GM23338 (cell line): ENCODE results near the gene EFHC2. TPM values are rescaled to one million over a fixed set of nuclear protein-coding genes. Genes with fewer than 3 reads are reported as not detected.

Experiments
- ATAC-seq: fragments of 200-7000 bp; cut with Tn5 transposase; 3 replicates; pipeline ENCODE4 v1.9.1; 2020
- DNase-seq: peaks from one replicate; pipeline ENCODE4 v3.0.0-alpha.2; 2015; ENCODE audit warnings: low spot score
- H2AFZ ChIP-seq: fragments of 200-600 bp; sonication (generic); 2 replicates; pipeline ENCODE4 v1.8.0; 2016; ENCODE audit warnings: antibody characterized with exemption, mild to moderate bottlenecking, moderate library complexity
- H3F3A ChIP-seq: fragments of 200-600 bp; sonication (generic); replicated peaks from 2 replicates; pipeline ENCODE4 v1.8.0; 2017; ENCODE audit warnings: antibody characterized with exemption, mixed run types, low read depth
- H3K27ac ChIP-seq: fragments of 200-600 bp; sonication (generic); 2 replicates; pipeline ENCODE4 v1.6.1; 2016; ENCODE audit warnings: low read depth
- H3K27me3 ChIP-seq: fragments of 200-600 bp; sonication (generic); 2 replicates; pipeline ENCODE4 v1.8.0; 2016; ENCODE audit warnings: mild to moderate bottlenecking, mixed run types, moderate library complexity; ENCODE audit not compliant: insufficient read depth
- H3K36me3 ChIP-seq: fragments of 200-600 bp; sonication (generic); 2 replicates; pipeline ENCODE4 v1.8.0; 2016; ENCODE audit warnings: mild to moderate bottlenecking; ENCODE audit not compliant: insufficient read depth
- H3K4me1 ChIP-seq: fragments of 200-600 bp; sonication (generic); 2 replicates; pipeline ENCODE4 v1.8.0; 2016; ENCODE audit warnings: mild to moderate bottlenecking, moderate library complexity; ENCODE audit not compliant: insufficient read depth
- H3K4me2 ChIP-seq: fragments of 200-600 bp; sonication (generic); 2 replicates; pipeline ENCODE4 v1.7.1; 2017; ENCODE audit warnings: mixed run types
- H3K4me3 ChIP-seq: fragments of 200-600 bp; sonication (generic); 2 replicates; pipeline ENCODE4 v1.6.1; 2016; ENCODE audit warnings: mixed run types
- H3K79me2 ChIP-seq: fragments of 200-600 bp; sonication (generic); replicated peaks from 2 replicates; pipeline ENCODE4 v1.8.0; 2017; ENCODE audit warnings: mild to moderate bottlenecking; ENCODE audit not compliant: insufficient read depth
- H3K9me2 ChIP-seq: fragments of 200-600 bp; sonication (generic); 2 replicates; pipeline ENCODE4 v1.8.0; 2017; ENCODE audit not compliant: insufficient read depth
- H4K20me1 ChIP-seq: fragments of 200-600 bp; sonication (generic); replicated peaks from 2 replicates; pipeline ENCODE4 v1.8.0; 2017; ENCODE audit warnings: mild to moderate bottlenecking; ENCODE audit not compliant: insufficient read depth
- H3K27ac Mint-ChIP-seq: 2 replicates; pipeline ENCODE4 v1.8.0; 2020; ENCODE audit warnings: inconsistent platforms, mild to moderate bottlenecking, moderate library complexity, mixed read lengths
- H3K27me3 Mint-ChIP-seq: 3 replicates; pipeline ENCODE4 v1.8.0; 2022; ENCODE audit warnings: low read depth, mild to moderate bottlenecking, moderate library complexity, mixed read lengths, inconsistent platforms; ENCODE audit not compliant: insufficient read depth, poor library complexity
- H3K36me3 Mint-ChIP-seq: 3 replicates; pipeline ENCODE4 v1.8.0; 2021; ENCODE audit warnings: low read depth, mild to moderate bottlenecking, inconsistent platforms, moderate library complexity, mixed read lengths
- H3K4me1 Mint-ChIP-seq: 3 replicates; pipeline ENCODE4 v1.8.0; 2020; ENCODE audit warnings: mild to moderate bottlenecking, inconsistent platforms, mixed read lengths
- H3K4me3 Mint-ChIP-seq: 3 replicates; pipeline ENCODE4 v1.8.0; 2021; ENCODE audit warnings: moderate library complexity, mild to moderate bottlenecking, inconsistent platforms, mixed read lengths
- H3K9me3 Mint-ChIP-seq: 3 replicates; pipeline ENCODE4 v1.8.0; 2020; ENCODE audit warnings: moderate library complexity, mild to moderate bottlenecking, inconsistent platforms, mixed read lengths
- EZH2 ChIP-seq: fragments of 200-600 bp; sonication (generic); IDR thresholded peaks from one replicate; pipeline ENCODE4 v1.8.0; 2017; ENCODE audit warnings: antibody characterized with exemption, mild to moderate bottlenecking, low read depth; ENCODE audit not compliant: unreplicated experiment
- JUNB ChIP-seq: IDR thresholded peaks from one replicate; pipeline ENCODE4 v1.6.1; 2016; ENCODE audit warnings: antibody characterized with exemption; ENCODE audit not compliant: unreplicated experiment
- POLR2AphosphoS5 ChIP-seq: IDR thresholded peaks from 2 replicates; pipeline ENCODE4 v1.6.1; 2016; ENCODE audit warnings: antibody characterized with exemption, low read depth
- REST ChIP-seq: IDR thresholded peaks from one replicate; pipeline ENCODE4 v1.6.1; 2018; ENCODE audit warnings: antibody characterized with exemption; ENCODE audit not compliant: unreplicated experiment
- STAT1 ChIP-seq: IDR thresholded peaks from one replicate; pipeline ENCODE4 v1.6.1; 2016; ENCODE audit warnings: antibody characterized with exemption; ENCODE audit not compliant: unreplicated experiment
- ZNF114 ChIP-seq: fragments of 250-450 bp; sonication (Bioruptor Pico); IDR thresholded peaks from 2 replicates; pipeline ENCODE4 v1.5.0; 2020; ENCODE audit warnings: mild to moderate bottlenecking, moderate library complexity
- ZNF331 ChIP-seq: fragments of 250-450 bp; sonication (Bioruptor Pico); IDR thresholded peaks from 2 replicates; pipeline ENCODE4 v1.5.0; 2020; ENCODE audit warnings: low read depth, mild to moderate bottlenecking, moderate library complexity
- polyA plus RNA-seq: library from polyadenylated mRNA; unstranded; fragments of >200 nt; fragmentation: Nextera tagmentation; extraction: Ambion mirVana; gene quantifications from 2 replicates; pipeline ENCODE4 v1.2.1, GENCODE V29; 2016
- total RNA-seq: library from RNA; depleted of rRNA; stranded (reverse); fragments of >200 nt; shearing (Covaris generic); gene quantifications from 2 replicates; pipeline ENCODE4 v1.2.3, GENCODE V29; 2014
- TF ChIP-seq, protein P1 (sequence below), 2 experiments: fragments of 200-600 bp in 1 of 2; sonication (generic) in 1 of 2; conservative IDR thresholded peaks; 2 replicates each; pipeline versions ENCODE4 v1.5.1 to v1.6.1; 2016 to 2017; ENCODE audit warnings: antibody characterized with exemption in 2 of 2, low read depth in 2 of 2, mild to moderate bottlenecking in 2 of 2, moderate library complexity in 1 of 2
- TF ChIP-seq, protein P2 (sequence below): fragments of 250-450 bp; sonication (Bioruptor Pico); IDR thresholded peaks from 2 replicates; pipeline ENCODE4 v1.5.0; 2020; ENCODE audit warnings: mild to moderate bottlenecking, moderate library complexity

EFHC2 gene
- total and polyA plus RNA-seq, 2 experiments from 2014 or later, result 3.1 to 3.2 TPM

GRCh38 chrX:44241546-44241945 lies 101.9 kb downstream of the EFHC2 start (continued):
- TF ChIP-seq, protein P1, sequence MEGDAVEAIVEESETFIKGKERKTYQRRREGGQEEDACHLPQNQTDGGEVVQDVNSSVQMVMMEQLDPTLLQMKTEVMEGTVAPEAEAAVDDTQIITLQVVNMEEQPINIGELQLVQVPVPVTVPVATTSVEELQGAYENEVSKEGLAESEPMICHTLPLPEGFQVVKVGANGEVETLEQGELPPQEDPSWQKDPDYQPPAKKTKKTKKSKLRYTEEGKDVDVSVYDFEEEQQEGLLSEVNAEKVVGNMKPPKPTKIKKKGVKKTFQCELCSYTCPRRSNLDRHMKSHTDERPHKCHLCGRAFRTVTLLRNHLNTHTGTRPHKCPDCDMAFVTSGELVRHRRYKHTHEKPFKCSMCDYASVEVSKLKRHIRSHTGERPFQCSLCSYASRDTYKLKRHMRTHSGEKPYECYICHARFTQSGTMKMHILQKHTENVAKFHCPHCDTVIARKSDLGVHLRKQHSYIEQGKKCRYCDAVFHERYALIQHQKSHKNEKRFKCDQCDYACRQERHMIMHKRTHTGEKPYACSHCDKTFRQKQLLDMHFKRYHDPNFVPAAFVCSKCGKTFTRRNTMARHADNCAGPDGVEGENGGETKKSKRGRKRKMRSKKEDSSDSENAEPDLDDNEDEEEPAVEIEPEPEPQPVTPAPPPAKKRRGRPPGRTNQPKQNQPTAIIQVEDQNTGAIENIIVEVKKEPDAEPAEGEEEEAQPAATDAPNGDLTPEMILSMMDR (conservative IDR thresholded peaks at IDR 0.05; ENCODE audit: low read depth in 2 of 2), result no peak
- TF ChIP-seq POLR2AphosphoS5 (no peak), ZNF331 (no peak), EZH2 (no peak), STAT1 (no peak), ZNF114 (no peak), REST (no peak), JUNB (no peak)

DNA sequence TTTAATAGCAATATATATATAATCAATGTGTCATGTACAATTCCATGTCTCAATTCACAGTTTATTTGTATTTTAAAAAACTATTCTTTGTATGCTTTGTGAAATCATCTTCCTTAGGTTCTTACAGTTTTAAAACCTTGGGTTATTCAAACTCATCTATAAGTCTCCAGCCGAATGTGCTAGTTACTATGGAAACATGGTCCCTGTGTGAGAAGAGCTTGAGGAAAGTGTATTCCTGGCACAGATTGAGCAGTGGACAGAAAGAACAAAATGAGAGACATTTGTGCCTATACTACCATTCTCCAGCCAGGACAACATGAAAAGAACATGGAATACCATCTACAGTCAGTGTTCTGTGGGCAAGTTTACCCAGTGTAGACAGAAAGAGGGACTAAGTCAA lies 103.4 kb downstream of the EFHC2 start:
- no peaks in the 10 kb centered on the region for H3K27me3 ChIP-seq
- H3K4me1 ChIP-seq, result peaks cover 11% of the 10 kb centered on the region; the same call in 1 of the 2 replicates
- H3K79me2 ChIP-seq, result no peaks in the 10 kb centered on the region
- H3K36me3 ChIP-seq, result no peaks in the 10 kb centered on the region
- no peak overlapping the region for H3K27ac ChIP-seq
- H3K27me3 Mint-ChIP-seq, result no peaks in the 10 kb centered on the region
- ATAC-seq (no peak), DNase-seq (no peak)
- H3K27ac Mint-ChIP-seq, result no peak overlapping the region
- H2AFZ ChIP-seq, result no peak overlapping the region
- H3K36me3 Mint-ChIP-seq, result no peaks in the 10 kb centered on the region
- H3K4me1 Mint-ChIP-seq, result peaks cover 28% of the 10 kb centered on the region
- no peak overlapping the region for H3K4me3 Mint-ChIP-seq
- no peak overlapping the region for H3K4me3 ChIP-seq
- H4K20me1 ChIP-seq, result no peaks in the 10 kb centered on the region
- H3K9me2 ChIP-seq, result no peaks in the 10 kb centered on the region
- H3F3A ChIP-seq, result no peaks in the 10 kb centered on the region
- H3K9me3 Mint-ChIP-seq, result no peaks in the 10 kb centered on the region
- H3K4me2 ChIP-seq, result no peak overlapping the region
- no peak for TF ChIP-seq REST
- TF ChIP-seq, protein P2, sequence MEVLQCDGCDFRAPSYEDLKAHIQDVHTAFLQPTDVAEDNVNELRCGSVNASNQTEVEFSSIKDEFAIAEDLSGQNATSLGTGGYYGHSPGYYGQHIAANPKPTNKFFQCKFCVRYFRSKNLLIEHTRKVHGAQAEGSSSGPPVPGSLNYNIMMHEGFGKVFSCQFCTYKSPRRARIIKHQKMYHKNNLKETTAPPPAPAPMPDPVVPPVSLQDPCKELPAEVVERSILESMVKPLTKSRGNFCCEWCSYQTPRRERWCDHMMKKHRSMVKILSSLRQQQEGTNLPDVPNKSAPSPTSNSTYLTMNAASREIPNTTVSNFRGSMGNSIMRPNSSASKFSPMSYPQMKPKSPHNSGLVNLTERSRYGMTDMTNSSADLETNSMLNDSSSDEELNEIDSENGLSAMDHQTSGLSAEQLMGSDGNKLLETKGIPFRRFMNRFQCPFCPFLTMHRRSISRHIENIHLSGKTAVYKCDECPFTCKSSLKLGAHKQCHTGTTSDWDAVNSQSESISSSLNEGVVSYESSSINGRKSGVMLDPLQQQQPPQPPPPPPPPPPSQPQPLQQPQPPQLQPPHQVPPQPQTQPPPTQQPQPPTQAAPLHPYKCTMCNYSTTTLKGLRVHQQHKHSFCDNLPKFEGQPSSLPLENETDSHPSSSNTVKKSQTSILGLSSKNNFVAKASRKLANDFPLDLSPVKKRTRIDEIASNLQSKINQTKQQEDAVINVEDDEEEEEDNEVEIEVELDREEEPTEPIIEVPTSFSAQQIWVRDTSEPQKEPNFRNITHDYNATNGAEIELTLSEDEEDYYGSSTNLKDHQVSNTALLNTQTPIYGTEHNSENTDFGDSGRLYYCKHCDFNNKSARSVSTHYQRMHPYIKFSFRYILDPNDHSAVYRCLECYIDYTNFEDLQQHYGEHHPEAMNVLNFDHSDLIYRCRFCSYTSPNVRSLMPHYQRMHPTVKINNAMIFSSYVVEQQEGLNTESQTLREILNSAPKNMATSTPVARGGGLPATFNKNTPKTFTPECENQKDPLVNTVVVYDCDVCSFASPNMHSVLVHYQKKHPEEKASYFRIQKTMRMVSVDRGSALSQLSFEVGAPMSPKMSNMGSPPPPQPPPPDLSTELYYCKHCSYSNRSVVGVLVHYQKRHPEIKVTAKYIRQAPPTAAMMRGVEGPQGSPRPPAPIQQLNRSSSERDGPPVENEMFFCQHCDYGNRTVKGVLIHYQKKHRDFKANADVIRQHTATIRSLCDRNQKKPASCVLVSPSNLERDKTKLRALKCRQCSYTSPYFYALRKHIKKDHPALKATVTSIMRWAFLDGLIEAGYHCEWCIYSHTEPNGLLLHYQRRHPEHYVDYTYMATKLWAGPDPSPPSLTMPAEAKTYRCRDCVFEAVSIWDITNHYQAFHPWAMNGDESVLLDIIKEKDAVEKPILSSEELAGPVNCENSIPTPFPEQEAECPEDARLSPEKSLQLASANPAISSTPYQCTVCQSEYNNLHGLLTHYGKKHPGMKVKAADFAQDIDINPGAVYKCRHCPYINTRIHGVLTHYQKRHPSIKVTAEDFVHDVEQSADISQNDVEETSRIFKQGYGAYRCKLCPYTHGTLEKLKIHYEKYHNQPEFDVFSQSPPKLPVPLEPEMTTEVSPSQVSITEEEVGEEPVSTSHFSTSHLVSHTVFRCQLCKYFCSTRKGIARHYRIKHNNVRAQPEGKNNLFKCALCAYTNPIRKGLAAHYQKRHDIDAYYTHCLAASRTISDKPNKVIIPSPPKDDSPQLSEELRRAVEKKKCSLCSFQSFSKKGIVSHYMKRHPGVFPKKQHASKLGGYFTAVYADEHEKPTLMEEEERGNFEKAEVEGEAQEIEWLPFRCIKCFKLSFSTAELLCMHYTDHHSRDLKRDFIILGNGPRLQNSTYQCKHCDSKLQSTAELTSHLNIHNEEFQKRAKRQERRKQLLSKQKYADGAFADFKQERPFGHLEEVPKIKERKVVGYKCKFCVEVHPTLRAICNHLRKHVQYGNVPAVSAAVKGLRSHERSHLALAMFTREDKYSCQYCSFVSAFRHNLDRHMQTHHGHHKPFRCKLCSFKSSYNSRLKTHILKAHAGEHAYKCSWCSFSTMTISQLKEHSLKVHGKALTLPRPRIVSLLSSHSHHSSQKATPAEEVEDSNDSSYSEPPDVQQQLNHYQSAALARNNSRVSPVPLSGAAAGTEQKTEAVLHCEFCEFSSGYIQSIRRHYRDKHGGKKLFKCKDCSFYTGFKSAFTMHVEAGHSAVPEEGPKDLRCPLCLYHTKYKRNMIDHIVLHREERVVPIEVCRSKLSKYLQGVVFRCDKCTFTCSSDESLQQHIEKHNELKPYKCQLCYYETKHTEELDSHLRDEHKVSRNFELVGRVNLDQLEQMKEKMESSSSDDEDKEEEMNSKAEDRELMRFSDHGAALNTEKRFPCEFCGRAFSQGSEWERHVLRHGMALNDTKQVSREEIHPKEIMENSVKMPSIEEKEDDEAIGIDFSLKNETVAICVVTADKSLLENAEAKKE (CRISPR knock-in tag), result no peak
- no peak for TF ChIP-seq ZNF331
- no peak for TF ChIP-seq JUNB
